ENCODE measurements around the gene ZNRF2. TPM values are rescaled to one million over a fixed set of nuclear protein-coding genes. Genes with fewer than 3 reads are reported as not detected.

The ZNRF2 gene
- total RNA-seq, 1 donor: 6.5 TPM

DNA sequence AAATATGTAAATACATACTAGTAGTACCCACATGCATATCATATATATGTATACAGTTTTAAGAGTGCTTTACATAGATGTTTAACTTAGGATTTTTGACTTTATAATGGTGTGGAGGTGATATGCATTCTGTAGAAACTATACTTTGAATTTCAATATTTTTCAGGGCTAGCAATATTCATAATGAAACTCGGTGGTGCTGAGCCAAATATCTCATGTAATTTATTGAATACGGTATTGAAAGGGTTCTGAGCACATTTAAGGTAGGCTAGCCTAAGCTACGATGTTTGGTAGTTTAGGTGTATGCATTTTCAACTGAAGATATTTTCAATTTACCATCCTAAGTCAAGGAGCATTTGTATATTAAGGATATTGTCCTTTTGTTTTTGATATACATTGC is 36.0 kb downstream of the ZNRF2 start:
- TF ChIP-seq CTCF (IDR thresholded peaks at IDR 0.05; ENCODE audit: insufficient read depth, low read depth, low read length): no peak
- DNase-seq (ENCODE audit: low read depth): no peak
- H3K4me3 ChIP-seq (ENCODE audit: low read depth, low read length): no peak overlapping the region

DNA sequence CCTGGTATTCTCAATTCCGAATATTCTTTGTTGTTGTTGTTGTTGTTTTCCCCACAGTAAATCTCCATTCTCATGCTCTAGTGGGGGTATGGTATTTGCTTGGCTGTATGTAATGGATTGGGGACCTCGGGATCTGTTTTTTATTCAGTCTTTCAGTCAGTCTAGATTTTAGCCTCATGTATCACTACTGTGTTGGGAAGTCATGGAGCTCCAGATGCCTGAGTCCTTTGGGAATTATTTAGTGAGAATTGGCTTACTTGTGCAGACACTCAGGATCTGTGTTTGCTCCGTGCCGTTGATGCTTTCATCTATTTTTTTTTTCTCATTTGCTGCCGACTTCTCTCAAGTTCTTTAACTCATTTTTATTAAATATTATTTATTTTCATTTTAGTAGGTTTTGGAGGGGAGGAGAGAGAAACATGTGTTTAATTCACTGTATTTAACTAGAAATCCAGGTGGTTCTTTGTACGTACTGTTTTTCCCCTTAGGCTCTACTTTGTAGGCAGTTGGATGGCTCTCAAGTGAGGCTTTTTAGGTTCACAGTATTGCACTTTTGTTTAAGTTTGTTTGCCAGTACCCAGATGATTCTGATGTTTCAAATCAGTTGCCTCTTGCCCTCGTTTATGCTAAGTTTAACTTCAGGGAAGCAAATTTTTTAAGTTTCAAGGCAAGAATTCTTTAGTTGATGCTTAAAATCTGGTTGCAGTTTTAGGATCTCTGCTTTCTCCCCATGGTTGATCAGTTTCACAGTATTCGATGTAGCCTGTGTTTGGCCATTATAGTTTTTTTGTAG is 36.9 kb downstream of the ZNRF2 start:
- DNase-seq (ENCODE audit: low read depth): no peak
- peak overlapping the region; percentile 21 for H3K4me3 ChIP-seq (ENCODE audit: low read depth, low read length)

GRCh38 chr7:30321882-30322192 is 37.4 kb downstream of the ZNRF2 start:
- peak overlapping the region; percentile 21 for H3K4me3 ChIP-seq (ENCODE audit: low read depth, low read length)

More for the DNA sequence above, 36.9 kb downstream of the ZNRF2 start:
- no peak for TF ChIP-seq CTCF (IDR thresholded peaks at IDR 0.05; ENCODE audit: insufficient read depth, low read depth, low read length)

GRCh38 chr7:30322271-30323005 is 38.0 kb downstream of the ZNRF2 start:
- DNase-seq (ENCODE audit: low read depth): peak; percentile 41
- no peak overlapping the region for H3K4me3 ChIP-seq (ENCODE audit: low read depth, low read length)
- TF ChIP-seq CTCF (IDR thresholded peaks at IDR 0.05; ENCODE audit: insufficient read depth, low read depth, low read length): no peak

More at GRCh38 chr7:30321882-30322192, 37.4 kb downstream of the ZNRF2 start:
- TF ChIP-seq CTCF (IDR thresholded peaks at IDR 0.05; ENCODE audit: insufficient read depth, low read depth, low read length): no peak
- no peak for DNase-seq (ENCODE audit: low read depth)

GRCh38 chr7:30323006-30323355 is 38.6 kb downstream of the ZNRF2 start:
- DNase-seq (ENCODE audit: low read depth): no peak
- TF ChIP-seq CTCF (IDR thresholded peaks at IDR 0.05; ENCODE audit: insufficient read depth, low read depth, low read length): no peak
- H3K4me3 ChIP-seq (ENCODE audit: low read depth, low read length): no peak overlapping the region

DNA sequence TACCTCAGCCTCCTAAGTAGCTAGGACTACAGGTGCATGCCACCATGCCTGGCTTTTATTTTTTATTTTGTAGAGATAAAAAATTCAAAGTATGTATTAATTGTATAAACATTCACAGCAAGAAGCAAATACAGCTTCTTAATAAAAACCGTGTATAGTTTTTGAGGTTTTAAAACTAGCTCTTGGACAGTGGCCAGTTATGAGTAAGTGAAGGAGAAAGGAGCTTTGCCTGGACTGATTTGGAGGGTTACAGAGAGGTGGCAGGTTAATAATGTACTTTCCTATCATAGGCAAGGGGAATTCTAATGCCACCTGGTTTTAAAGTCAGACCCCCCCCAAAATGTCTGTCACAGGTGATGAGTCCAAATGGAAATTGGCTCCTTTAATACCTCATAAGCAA is 43.4 kb downstream of the ZNRF2 start:
- TF ChIP-seq CTCF (IDR thresholded peaks at IDR 0.05; ENCODE audit: insufficient read depth, low read depth, low read length): no peak
- no peak overlapping the region for H3K4me3 ChIP-seq (ENCODE audit: low read depth, low read length)

More for the DNA sequence above, 43.4 kb downstream of the ZNRF2 start:
- peak; percentile 33 for DNase-seq (ENCODE audit: low read depth)

All from fibroblast of villous mesenchyme (primary cell).